Panc1 (cell line): ENCODE data around the gene NF1. TPM values are rescaled to one million over a fixed set of nuclear protein-coding genes. Genes with fewer than 3 reads are reported as not detected.
"Not testable (repeated sequence)": the region's sequence is repeated elsewhere in the genome, so short reads cannot be mapped to it uniquely, and the experiment has no call there.

Experiments
- ATAC-seq: fragments of 200-7000 bp; cut with Tn5 transposase; 2 replicates; pipeline ENCODE4 v1.9.1; 2020; ENCODE audit warnings: mild to moderate bottlenecking, moderate library complexity
- BruUV-seq: library from RNA; stranded (reverse); fragments of 400-500 nt; replicated peaks from 2 replicates; lab custom pipeline; 2021; lab: Mats Ljungman, UMichigan
- CTCF ChIA-PET: fragments of 300-600 bp; sonication (Branson Sonifier 250); formaldehyde crosslinking; loops from one replicate; lab custom pipeline; 2022; ENCODE audit warnings: antibody characterized with exemption; lab: Charles Lee
- POLR2A ChIA-PET: fragments of 300-600 bp; sonication (Branson Sonifier 250); formaldehyde crosslinking; loops from one replicate; lab custom pipeline; 2022; ENCODE audit warnings: antibody characterized with exemption; lab: Charles Lee
- DNase-seq: peaks from one replicate; pipeline ENCODE4 v3.0.0-alpha.2; 2010; ENCODE audit warnings: low read depth, low spot score
- H3K27ac ChIP-seq: 2 replicates; pipeline ENCODE4 v1.5.1; 2011; ENCODE audit warnings: mild to moderate bottlenecking, low read length, inconsistent platforms
- H3K27me3 ChIP-seq: fragments of 200-500 bp; sonication (Bioruptor generic); 2 replicates; pipeline ENCODE4 v1.6.0; 2014; ENCODE audit warnings: low read length, inconsistent platforms; ENCODE audit not compliant: control insufficient read depth, insufficient read depth
- H3K36me3 ChIP-seq: fragments of 200-500 bp; sonication (Bioruptor generic); 2 replicates; pipeline ENCODE4 v1.5.1; 2014; ENCODE audit warnings: inconsistent platforms, mild to moderate bottlenecking, low read length, moderate library complexity; ENCODE audit not compliant: control insufficient read depth, insufficient read depth
- H3K4me1 ChIP-seq: 2 replicates; pipeline ENCODE4 v1.5.1; 2011; ENCODE audit warnings: inconsistent platforms, mild to moderate bottlenecking, low read length, moderate library complexity; ENCODE audit not compliant: control insufficient read depth, insufficient read depth
- H3K4me3 ChIP-seq, 2 experiments: 2 replicates each; pipeline ENCODE4 v1.5.1; 2011 to 2012; ENCODE audit warnings: low read depth in 2 of 2, low read length in 2 of 2, mild to moderate bottlenecking in 2 of 2, inconsistent platforms in 1 of 2, moderate library complexity in 1 of 2
- H3K9me3 ChIP-seq: fragments of 200-500 bp; sonication (Bioruptor generic); 2 replicates; pipeline ENCODE4 v1.5.1; 2014; ENCODE audit warnings: low read depth, mild to moderate bottlenecking, inconsistent platforms, low read length, moderate library complexity; ENCODE audit not compliant: control insufficient read depth, insufficient read depth
- POLR2AphosphoS5 ChIP-seq: IDR thresholded peaks from 2 replicates; pipeline ENCODE4 v1.6.1; 2012; ENCODE audit warnings: mild to moderate bottlenecking, low read depth, low read length, moderate library complexity
- SIN3A ChIP-seq: IDR thresholded peaks from 2 replicates; pipeline ENCODE4 v1.6.1; 2012; ENCODE audit warnings: low read depth, mild to moderate bottlenecking, low read length, moderate library complexity, borderline replicate concordance; ENCODE audit not compliant: insufficient read depth
- TCF7L2 ChIP-seq: IDR thresholded peaks from 2 replicates; pipeline ENCODE4 v1.6.1; 2011; ENCODE audit warnings: mild to moderate bottlenecking, low read depth, low read length, inconsistent platforms
- in situ Hi-C: cut with HindIII; loops from 2 replicates; pipeline ENCODE4 v1.10.0; 2016; ENCODE audit warnings: low sequenced_read_pairs, low pct_unique_long_range_greater_than_20kb
- intact Hi-C: fragments of 100-400 bp; cut with micrococcal nuclease; formaldehyde crosslinking; loops from one replicate; pipeline ENCODE4 v1.10.0; 2022; ENCODE audit not compliant: unreplicated experiment
- total RNA-seq: library from RNA; stranded (reverse); gene quantifications from one replicate; pipeline ENCODE4 v1.2.1, GENCODE V29; 2021; ENCODE audit not compliant: unreplicated experiment
- TF ChIP-seq, protein P1 (sequence below): fragments of 450-650 bp; IDR thresholded peaks from 2 replicates; pipeline ENCODE4 v1.5.1; 2017; ENCODE audit warnings: mild to moderate bottlenecking
- TF ChIP-seq, protein P2 (sequence below), 2 experiments: IDR thresholded peaks; 2 replicates each; pipeline ENCODE4 v1.6.1; 2011 to 2012; ENCODE audit warnings: low read depth in 2 of 2, control low read depth in 1 of 2, low read length in 1 of 2, mild to moderate bottlenecking in 1 of 2, moderate library complexity in 1 of 2; ENCODE audit not compliant: insufficient read depth in 1 of 2

NF1 gene
- total RNA-seq, 1 experiment from 2014 or later: 82.5 TPM

DNA sequence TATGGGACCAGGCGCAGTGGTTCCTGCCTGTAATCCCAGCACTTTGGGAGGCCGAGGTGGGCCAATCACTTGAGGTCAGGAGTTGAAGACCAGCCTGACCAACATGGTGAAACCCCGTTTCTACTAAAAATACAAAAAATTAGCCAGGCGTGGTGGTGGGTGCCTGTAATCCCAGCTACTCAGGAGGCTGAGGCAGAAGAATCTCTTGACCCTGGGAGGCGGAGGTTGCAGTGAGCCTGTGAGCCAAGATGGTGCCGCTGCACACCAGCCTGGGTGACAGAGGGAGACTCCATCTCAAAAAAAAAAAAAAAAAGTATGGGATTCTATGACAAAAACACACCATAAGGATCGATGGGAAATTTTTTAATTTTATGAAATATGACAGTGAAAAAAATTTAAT is 217.4 kb downstream of the NF1 start:
- intact Hi-C loops, DNase-seq, H3K9me3 ChIP-seq, H3K27ac ChIP-seq, H3K4me1 ChIP-seq, POLR2A ChIA-PET, H3K27me3 ChIP-seq, CTCF ChIA-PET, H3K4me3 ChIP-seq, BruUV-seq, ATAC-seq, in situ Hi-C loops, H3K36me3 ChIP-seq: not testable (repeated sequence)

DNA sequence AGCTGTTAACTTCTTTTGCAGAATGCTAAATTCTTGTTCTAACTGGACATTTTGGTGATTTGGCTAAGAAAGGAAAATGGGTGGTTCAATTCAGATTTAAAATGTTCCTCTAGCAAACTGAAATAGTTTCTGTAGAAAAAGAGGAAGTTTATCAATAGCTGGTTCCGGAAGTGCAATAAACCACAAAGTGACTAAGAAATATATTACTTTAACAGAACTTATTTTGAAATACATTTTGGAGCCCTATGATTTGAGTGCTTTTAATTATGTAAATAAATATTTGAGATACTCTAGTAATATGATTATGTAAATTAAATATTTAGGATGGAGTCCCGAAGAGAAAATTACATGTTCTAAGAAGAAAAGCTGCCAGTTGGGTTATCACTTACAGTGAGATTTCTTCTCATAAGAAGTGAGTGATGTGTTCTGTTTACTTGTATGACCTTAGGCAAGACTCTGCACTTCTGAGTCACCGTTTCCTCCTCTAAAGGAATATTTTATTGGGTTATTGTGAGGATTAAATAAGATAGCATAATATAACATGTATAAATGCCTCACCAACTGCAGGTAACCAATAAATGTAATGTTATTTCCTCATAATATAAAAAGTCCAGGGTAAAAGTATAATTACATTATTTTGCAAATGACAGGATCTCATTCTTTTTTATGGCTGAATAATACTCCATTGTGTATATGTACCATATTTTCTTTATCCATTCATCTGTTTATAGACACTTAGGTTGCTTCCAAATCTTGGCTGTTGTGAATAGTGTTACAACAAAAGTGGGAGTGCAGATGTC is 219.4 kb downstream of the NF1 start, which contains the start of gene EVI2B:
EVI2B (minus strand) TSS at position 73 of the 800 bp plus-strand sequence. CDS start 8,445 bp downstream, outside the sequence.
- Histone ChIP-seq H3K36me3 (no peaks in the 10 kb centered on the region), H3K4me1 (0 out of 2 replicates have a peak, but pooled peaks cover 4% of the 10 kb centered on the region), H3K27ac (no peak within 1 kb of the TSS), H3K9me3 (no peaks in the 10 kb centered on the region), H3K27me3 (no peaks in the 10 kb centered on the region), H3K4me3 (no peak within 1 kb of the TSS)
- no TSS peak for BruUV-seq
- in situ Hi-C loops: no loop called here
- POLR2A ChIA-PET: interaction anchor here (0.6 kb wide), 1 partner anchor 45 kb away, joined by 3 read pairs; no protein-coding TSS in a partner anchor
- DNase-seq (no peak), ATAC-seq (peak; percentile 90)
- CTCF ChIA-PET: interaction anchor here (0.6 kb wide), 1 partner anchor 37 kb away, joined by 6 read pairs; no protein-coding TSS in a partner anchor
- TF ChIP-seq POLR2AphosphoS5 (no peak), TCF7L2 (no peak), SIN3A (no peak)
- TF ChIP-seq, protein P1, sequence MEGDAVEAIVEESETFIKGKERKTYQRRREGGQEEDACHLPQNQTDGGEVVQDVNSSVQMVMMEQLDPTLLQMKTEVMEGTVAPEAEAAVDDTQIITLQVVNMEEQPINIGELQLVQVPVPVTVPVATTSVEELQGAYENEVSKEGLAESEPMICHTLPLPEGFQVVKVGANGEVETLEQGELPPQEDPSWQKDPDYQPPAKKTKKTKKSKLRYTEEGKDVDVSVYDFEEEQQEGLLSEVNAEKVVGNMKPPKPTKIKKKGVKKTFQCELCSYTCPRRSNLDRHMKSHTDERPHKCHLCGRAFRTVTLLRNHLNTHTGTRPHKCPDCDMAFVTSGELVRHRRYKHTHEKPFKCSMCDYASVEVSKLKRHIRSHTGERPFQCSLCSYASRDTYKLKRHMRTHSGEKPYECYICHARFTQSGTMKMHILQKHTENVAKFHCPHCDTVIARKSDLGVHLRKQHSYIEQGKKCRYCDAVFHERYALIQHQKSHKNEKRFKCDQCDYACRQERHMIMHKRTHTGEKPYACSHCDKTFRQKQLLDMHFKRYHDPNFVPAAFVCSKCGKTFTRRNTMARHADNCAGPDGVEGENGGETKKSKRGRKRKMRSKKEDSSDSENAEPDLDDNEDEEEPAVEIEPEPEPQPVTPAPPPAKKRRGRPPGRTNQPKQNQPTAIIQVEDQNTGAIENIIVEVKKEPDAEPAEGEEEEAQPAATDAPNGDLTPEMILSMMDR: no peak
- TF ChIP-seq, protein P2, sequence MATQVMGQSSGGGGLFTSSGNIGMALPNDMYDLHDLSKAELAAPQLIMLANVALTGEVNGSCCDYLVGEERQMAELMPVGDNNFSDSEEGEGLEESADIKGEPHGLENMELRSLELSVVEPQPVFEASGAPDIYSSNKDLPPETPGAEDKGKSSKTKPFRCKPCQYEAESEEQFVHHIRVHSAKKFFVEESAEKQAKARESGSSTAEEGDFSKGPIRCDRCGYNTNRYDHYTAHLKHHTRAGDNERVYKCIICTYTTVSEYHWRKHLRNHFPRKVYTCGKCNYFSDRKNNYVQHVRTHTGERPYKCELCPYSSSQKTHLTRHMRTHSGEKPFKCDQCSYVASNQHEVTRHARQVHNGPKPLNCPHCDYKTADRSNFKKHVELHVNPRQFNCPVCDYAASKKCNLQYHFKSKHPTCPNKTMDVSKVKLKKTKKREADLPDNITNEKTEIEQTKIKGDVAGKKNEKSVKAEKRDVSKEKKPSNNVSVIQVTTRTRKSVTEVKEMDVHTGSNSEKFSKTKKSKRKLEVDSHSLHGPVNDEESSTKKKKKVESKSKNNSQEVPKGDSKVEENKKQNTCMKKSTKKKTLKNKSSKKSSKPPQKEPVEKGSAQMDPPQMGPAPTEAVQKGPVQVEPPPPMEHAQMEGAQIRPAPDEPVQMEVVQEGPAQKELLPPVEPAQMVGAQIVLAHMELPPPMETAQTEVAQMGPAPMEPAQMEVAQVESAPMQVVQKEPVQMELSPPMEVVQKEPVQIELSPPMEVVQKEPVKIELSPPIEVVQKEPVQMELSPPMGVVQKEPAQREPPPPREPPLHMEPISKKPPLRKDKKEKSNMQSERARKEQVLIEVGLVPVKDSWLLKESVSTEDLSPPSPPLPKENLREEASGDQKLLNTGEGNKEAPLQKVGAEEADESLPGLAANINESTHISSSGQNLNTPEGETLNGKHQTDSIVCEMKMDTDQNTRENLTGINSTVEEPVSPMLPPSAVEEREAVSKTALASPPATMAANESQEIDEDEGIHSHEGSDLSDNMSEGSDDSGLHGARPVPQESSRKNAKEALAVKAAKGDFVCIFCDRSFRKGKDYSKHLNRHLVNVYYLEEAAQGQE (IDR thresholded peaks at IDR 0.05; ENCODE audit: insufficient read depth in 1 of 2, low read depth in 2 of 2, low read length in 1 of 2): no peak
- intact Hi-C loops: no loop called here

DNA sequence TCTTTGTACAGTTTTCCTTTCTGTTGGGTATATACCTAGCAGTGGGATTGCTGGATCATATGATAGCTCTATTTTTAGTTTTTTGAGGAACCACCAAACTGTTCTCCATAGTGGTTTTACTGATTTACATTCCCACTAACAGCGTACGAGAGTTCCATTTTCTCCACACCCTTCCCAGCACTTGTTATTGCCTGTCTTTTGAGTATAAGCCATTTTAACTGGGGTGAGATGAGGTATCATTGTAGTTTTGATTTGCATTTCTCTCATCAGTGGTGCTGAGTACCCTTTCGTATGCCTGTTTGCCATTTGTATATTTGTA is 220.0 kb downstream of the NF1 start:
- Histone ChIP-seq H3K27me3 (no peaks in the 10 kb centered on the region), H3K4me3 (no peak overlapping the region), H3K4me1 (0 out of 2 replicates have a peak, but pooled peaks cover 4% of the 10 kb centered on the region), H3K36me3 (no peaks in the 10 kb centered on the region), H3K9me3 (no peaks in the 10 kb centered on the region), H3K27ac (no peak overlapping the region)
- DNase-seq (no peak), ATAC-seq (no peak)
- BruUV-seq: no TSS peak
- TF ChIP-seq TCF7L2 (no peak), POLR2AphosphoS5 (no peak)
- ChIA-PET POLR2A (no interaction called here), CTCF (interaction anchor here (0.6 kb wide), 1 partner anchor 37 kb away, joined by 6 read pairs; no protein-coding TSS in a partner anchor)
- in situ Hi-C loops: no loop called here
- intact Hi-C loops: no loop called here
